HepG2 (cell line): Measurements from ENCODE around the gene GRB10. TPM values are rescaled to one million over a fixed set of nuclear protein-coding genes. Genes with fewer than 3 reads are reported as not detected.

Experiments used
- CENPX ChIP-seq: sonication (generic); formaldehyde crosslinking; IDR thresholded peaks from 2 replicates; pipeline ENCODE4 v1.9.0; 2021; ENCODE audit warnings: mild to moderate bottlenecking, missing genetic modification reagents, moderate library complexity
- RXRB ChIP-seq: IDR thresholded peaks from 2 replicates; pipeline ENCODE4 v1.6.1; 2016; ENCODE audit warnings: borderline replicate concordance, missing genetic modification reagents, missing compliant biosample characterization
- SP5 ChIP-seq: IDR thresholded peaks from 2 replicates; pipeline ENCODE4 v1.6.1; 2016; ENCODE audit warnings: low read depth, borderline replicate concordance
- ZNF878 ChIP-seq: sonication (generic); formaldehyde crosslinking; IDR thresholded peaks from 2 replicates; pipeline ENCODE4 v1.8.1; 2023; ENCODE audit warnings: mild to moderate bottlenecking, missing genetic modification reagents, moderate library complexity
- ZSCAN12 ChIP-seq: sonication (generic); formaldehyde crosslinking; IDR thresholded peaks from 2 replicates; pipeline ENCODE4 v1.9.0; 2021; ENCODE audit warnings: mild to moderate bottlenecking, missing genetic modification reagents
- polyA plus RNA-seq, 8 experiments: library from polyadenylated mRNA; depleted of rRNA in 3 of 8; stranded (reverse) in 7 of 8; unstranded in 1 of 8; fragments of >200 nt; fragmentation: Illumina TruSeq in 4 of 8; extraction: Trizol in 4 of 8; gene quantifications; 2 replicates each; pipeline versions ENCODE4 v1.2.1 to v1.2.3, GENCODE V29; 2011 to 2016; ENCODE audit warnings: low read depth in 4 of 8, missing spikeins in 1 of 8, mixed read lengths in 1 of 8; ENCODE audit not compliant: insufficient read depth in 1 of 8
- total RNA-seq, 5 experiments: library from RNA; depleted of rRNA; stranded (reverse); fragments of >200 nt; fragmentation: Illumina TruSeq; extraction: Trizol; gene quantifications; 2 replicates each; pipeline ENCODE4 v1.2.3, GENCODE V29; 2016; ENCODE audit warnings: low read depth in 1 of 5
- TF ChIP-seq, protein P1 (sequence below): fragments of 450-650 bp; IDR thresholded peaks from 2 replicates; pipeline ENCODE4 v1.6.1; 2017; ENCODE audit warnings: mild to moderate bottlenecking
- TF ChIP-seq, protein P2 (sequence below): sonication (generic); formaldehyde crosslinking; IDR thresholded peaks from 2 replicates; pipeline ENCODE4 v1.9.0; 2021; ENCODE audit warnings: missing genetic modification reagents, borderline replicate concordance
- TF ChIP-seq, protein P3 (sequence below): sonication (generic); formaldehyde crosslinking; IDR thresholded peaks from 2 replicates; pipeline ENCODE4 v1.8.1; 2023; ENCODE audit warnings: mild to moderate bottlenecking, missing genetic modification reagents

GRB10 gene
- total and polyA plus RNA-seq, 2 of the 13 experiments (the other 11 are each of a cell fraction or from before 2014, with no cell fraction given) = 4.0 to 6.8 TPM

DNA sequence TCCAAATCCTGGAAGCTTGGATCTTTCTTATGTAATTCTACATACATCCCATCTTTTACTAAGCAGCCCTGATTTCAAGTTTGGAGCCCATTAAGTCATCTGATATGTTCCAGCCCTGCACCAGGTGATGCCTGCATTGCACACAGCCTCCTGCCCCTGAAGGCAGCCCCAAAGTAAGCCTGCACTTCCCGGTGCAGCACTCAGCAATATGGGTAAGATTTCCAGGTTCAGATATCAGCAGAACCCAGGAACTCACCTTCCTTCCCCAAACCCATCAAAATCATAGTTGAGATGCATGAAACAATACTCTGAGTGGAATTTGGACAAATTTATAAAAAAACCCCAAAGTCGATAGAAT, 217.2 kb downstream of the GRB10 start (continued):
- TF ChIP-seq, protein P1, sequence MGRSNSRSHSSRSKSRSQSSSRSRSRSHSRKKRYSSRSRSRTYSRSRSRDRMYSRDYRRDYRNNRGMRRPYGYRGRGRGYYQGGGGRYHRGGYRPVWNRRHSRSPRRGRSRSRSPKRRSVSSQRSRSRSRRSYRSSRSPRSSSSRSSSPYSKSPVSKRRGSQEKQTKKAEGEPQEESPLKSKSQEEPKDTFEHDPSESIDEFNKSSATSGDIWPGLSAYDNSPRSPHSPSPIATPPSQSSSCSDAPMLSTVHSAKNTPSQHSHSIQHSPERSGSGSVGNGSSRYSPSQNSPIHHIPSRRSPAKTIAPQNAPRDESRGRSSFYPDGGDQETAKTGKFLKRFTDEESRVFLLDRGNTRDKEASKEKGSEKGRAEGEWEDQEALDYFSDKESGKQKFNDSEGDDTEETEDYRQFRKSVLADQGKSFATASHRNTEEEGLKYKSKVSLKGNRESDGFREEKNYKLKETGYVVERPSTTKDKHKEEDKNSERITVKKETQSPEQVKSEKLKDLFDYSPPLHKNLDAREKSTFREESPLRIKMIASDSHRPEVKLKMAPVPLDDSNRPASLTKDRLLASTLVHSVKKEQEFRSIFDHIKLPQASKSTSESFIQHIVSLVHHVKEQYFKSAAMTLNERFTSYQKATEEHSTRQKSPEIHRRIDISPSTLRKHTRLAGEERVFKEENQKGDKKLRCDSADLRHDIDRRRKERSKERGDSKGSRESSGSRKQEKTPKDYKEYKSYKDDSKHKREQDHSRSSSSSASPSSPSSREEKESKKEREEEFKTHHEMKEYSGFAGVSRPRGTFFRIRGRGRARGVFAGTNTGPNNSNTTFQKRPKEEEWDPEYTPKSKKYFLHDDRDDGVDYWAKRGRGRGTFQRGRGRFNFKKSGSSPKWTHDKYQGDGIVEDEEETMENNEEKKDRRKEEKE = no peak
- TF ChIP-seq, protein P2, sequence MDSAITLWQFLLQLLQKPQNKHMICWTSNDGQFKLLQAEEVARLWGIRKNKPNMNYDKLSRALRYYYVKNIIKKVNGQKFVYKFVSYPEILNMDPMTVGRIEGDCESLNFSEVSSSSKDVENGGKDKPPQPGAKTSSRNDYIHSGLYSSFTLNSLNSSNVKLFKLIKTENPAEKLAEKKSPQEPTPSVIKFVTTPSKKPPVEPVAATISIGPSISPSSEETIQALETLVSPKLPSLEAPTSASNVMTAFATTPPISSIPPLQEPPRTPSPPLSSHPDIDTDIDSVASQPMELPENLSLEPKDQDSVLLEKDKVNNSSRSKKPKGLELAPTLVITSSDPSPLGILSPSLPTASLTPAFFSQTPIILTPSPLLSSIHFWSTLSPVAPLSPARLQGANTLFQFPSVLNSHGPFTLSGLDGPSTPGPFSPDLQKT (CRISPR knock-in tag) = no peak
- TF ChIP-seq ZNF878 (CRISPR knock-in tag) (no peak), SP5 (CRISPR knock-in tag) (no peak), RXRB (CRISPR knock-in tag) (no peak), CENPX (no peak), ZSCAN12 (CRISPR knock-in tag) (no peak)
- TF ChIP-seq, protein P3, sequence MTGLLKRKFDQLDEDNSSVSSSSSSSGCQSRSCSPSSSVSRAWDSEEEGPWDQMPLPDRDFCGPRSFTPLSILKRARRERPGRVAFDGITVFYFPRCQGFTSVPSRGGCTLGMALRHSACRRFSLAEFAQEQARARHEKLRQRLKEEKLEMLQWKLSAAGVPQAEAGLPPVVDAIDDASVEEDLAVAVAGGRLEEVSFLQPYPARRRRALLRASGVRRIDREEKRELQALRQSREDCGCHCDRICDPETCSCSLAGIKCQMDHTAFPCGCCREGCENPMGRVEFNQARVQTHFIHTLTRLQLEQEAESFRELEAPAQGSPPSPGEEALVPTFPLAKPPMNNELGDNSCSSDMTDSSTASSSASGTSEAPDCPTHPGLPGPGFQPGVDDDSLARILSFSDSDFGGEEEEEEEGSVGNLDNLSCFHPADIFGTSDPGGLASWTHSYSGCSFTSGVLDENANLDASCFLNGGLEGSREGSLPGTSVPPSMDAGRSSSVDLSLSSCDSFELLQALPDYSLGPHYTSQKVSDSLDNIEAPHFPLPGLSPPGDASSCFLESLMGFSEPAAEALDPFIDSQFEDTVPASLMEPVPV = no peak
